Hindlimb muscle (tissue), 1 donor: ENCODE data around the gene EXOSC1. TPM values are rescaled to one million over a fixed set of nuclear protein-coding genes. Genes with fewer than 3 reads are reported as not detected.
"Not testable (repeated sequence)": the region's sequence is repeated elsewhere in the genome, so short reads cannot be mapped to it uniquely, and the experiment has no call there.

Experiments
- DNase-seq: peaks from one replicate; pipeline ENCODE4 v3.0.0-alpha.2; 2013
- polyA plus RNA-seq: library from polyadenylated mRNA; unstranded; fragments of 120-200 nt; gene quantifications from one replicate; pipeline ENCODE4 v1.2.1, GENCODE V29; 2013; ENCODE audit not compliant: insufficient read length

Gene EXOSC1
- 27.3 TPM for polyA plus RNA-seq

GRCh38 chr10:97445722-97446639 is at the start of gene EXOSC1, which contains the start of gene ZDHHC16:
Gene EXOSC1 (minus strand): TSS chr10:97446006. CDS start chr10:97445985, 21 bp downstream.
Gene ZDHHC16 (plus strand): TSS chr10:97446175. CDS start chr10:97451676, 5,501 bp downstream.
- peak; percentile 96 for DNase-seq

GRCh38 chr10:97494863-97495506 is 49.2 kb upstream of the EXOSC1 start:
- DNase-seq: no peak

GRCh38 chr10:97494151-97494550 is 48.3 kb upstream of the EXOSC1 start:
- no peak for DNase-seq

- DNase-seq: peak; percentile 41
Observed at GRCh38 chr10:97490592-97490991, 44.8 kb upstream of the EXOSC1 start.

- DNase-seq: no peak
Observed at GRCh38 chr10:97485647-97486281, 40.0 kb upstream of the EXOSC1 start.

- peak; percentile 20 for DNase-seq
Observed at GRCh38 chr10:97483921-97484320, 38.1 kb upstream of the EXOSC1 start.

GRCh38 chr10:97483506-97483905 is 37.7 kb upstream of the EXOSC1 start:
- no peak for DNase-seq

- no peak for DNase-seq
Observed at GRCh38 chr10:97482381-97482780, 36.6 kb upstream of the EXOSC1 start.

- no peak for DNase-seq
Observed at GRCh38 chr10:97481071-97481470, 35.3 kb upstream of the EXOSC1 start.

GRCh38 chr10:97479939-97480338 is 34.1 kb upstream of the EXOSC1 start:
- no peak for DNase-seq

- DNase-seq: not testable (repeated sequence)
Observed at GRCh38 chr10:97479410-97479809, 33.6 kb upstream of the EXOSC1 start.

- DNase-seq: no peak
Observed at GRCh38 chr10:97475936-97476594, 30.3 kb upstream of the EXOSC1 start.

GRCh38 chr10:97474918-97475317 is 29.1 kb upstream of the EXOSC1 start:
- DNase-seq: no peak

- not testable (repeated sequence) for DNase-seq
Observed at GRCh38 chr10:97468781-97469180, 23.0 kb upstream of the EXOSC1 start.

GRCh38 chr10:97468162-97468561 is 22.4 kb upstream of the EXOSC1 start:
- no peak for DNase-seq

- no peak for DNase-seq
Observed at GRCh38 chr10:97466755-97467154, 20.9 kb upstream of the EXOSC1 start.

- no peak for DNase-seq
Observed at GRCh38 chr10:97465982-97466381, 20.2 kb upstream of the EXOSC1 start.

- DNase-seq: no peak
Observed at GRCh38 chr10:97464226-97464625, 18.4 kb upstream of the EXOSC1 start.

GRCh38 chr10:97463363-97464132 is 17.7 kb upstream of the EXOSC1 start:
- DNase-seq: peak; percentile 40

- DNase-seq: no peak
Observed at GRCh38 chr10:97462309-97462708, 16.5 kb upstream of the EXOSC1 start.

- no peak for DNase-seq
Observed at GRCh38 chr10:97459933-97460332, 14.1 kb upstream of the EXOSC1 start.

GRCh38 chr10:97459111-97459510 is 13.3 kb upstream of the EXOSC1 start:
- no peak for DNase-seq
